ENCODE data around the gene VWA2.

The VWA2 gene

GRCh38 chr10:114337510-114338462 lies 98.7 kb downstream of the VWA2 start:
- H3K9ac ChIP-seq (ENCODE audit: low read depth, low read length): no peak overlapping the region
- peaks cover 23% of the 10 kb centered on the region for H3K4me1 ChIP-seq (ENCODE audit: insufficient read depth, low read length)
- no peaks in the 10 kb centered on the region for H3K9me3 ChIP-seq (ENCODE audit: control insufficient read depth, insufficient read depth, low read length)
- no peaks in the 10 kb centered on the region; the same call in 1 of the 2 replicates for H3K36me3 ChIP-seq (ENCODE audit: insufficient read depth, low read length)

- Histone ChIP-seq H3K36me3 (ENCODE audit: insufficient read depth, low read length) (no peaks in the 10 kb centered on the region; the same call in 1 of the 2 replicates), H3K9ac (ENCODE audit: low read depth, low read length) (no peak overlapping the region), H3K9me3 (ENCODE audit: control insufficient read depth, insufficient read depth, low read length) (no peaks in the 10 kb centered on the region), H3K4me1 (ENCODE audit: insufficient read depth, low read length) (peaks cover 33% of the 10 kb centered on the region)
These were observed 101.8 kb downstream of the VWA2 start for GRCh38 chr10:114340816-114341215.
